ENCODE measurements around the gene RBM26.

RBM26 gene

DNA sequence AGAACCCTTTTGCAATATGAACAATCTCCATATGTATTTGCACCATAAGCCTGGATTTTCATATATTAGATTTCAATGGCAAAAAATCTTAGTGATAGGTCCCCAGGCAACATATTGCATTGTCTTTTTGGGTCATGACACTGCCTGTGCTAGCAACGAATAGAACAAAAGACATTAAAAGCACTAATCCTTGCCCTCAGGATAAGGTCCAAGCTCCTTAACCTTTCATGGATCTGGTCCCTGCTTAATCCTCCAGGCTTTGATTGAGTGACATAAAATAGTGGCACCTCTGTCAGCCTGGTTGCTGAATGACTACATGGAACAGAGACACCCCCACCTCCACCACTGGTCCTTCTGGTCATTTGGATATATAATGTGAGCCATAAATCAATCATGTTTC, 134.4 kb downstream of the RBM26 start:
- DNase-seq: no peak

DNA sequence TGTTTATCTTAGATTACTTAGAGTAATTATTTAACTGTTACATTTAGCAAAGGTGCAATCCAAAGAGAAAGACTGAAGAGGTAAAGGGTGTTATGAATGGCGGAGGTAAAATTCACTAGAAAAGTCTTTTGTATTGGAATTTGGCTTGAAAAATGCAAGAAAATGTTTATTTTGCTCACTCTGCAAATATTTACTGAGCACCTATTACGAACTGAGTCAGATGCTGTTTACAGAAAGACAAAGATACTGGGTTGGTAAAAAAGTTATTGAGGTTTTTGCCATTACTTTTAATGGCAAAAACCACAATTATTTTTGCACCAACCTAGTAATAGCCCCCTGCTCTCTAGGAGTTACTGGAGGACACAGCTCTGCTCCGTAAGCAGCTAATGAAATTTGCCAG, 135.2 kb downstream of the RBM26 start:
- no peak for DNase-seq
